ENCODE data around the gene PIEZO2. TPM values are rescaled to one million over a fixed set of nuclear protein-coding genes. Genes with fewer than 3 reads are reported as not detected.

PIEZO2 gene
- polyA plus RNA-seq, 1 donor: 19.0 TPM

GRCh38 chr18:11112286-11112685 is 37.1 kb downstream of the PIEZO2 start:
- DNase-seq: no peak

DNA sequence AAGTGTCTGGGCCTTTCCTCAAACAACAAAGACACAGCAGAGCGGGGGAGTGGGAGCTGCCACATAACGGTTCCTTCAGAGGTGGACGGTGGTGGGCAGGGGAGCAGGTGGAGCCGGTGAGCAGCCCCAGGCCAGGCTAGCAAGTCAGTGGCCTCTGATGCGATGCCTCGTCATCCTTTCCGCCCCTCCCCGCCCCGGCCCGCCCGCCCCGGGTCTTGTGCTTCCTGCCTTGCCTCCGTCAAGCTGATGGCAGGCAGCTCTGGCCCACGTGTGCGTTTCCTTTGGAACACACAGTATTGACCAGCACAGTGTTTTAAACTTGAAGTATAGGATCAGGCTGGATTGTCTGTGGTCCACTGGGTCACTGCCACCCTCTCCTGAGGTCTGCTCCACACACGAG is 38.9 kb downstream of the PIEZO2 start:
- no peak for DNase-seq

DNA sequence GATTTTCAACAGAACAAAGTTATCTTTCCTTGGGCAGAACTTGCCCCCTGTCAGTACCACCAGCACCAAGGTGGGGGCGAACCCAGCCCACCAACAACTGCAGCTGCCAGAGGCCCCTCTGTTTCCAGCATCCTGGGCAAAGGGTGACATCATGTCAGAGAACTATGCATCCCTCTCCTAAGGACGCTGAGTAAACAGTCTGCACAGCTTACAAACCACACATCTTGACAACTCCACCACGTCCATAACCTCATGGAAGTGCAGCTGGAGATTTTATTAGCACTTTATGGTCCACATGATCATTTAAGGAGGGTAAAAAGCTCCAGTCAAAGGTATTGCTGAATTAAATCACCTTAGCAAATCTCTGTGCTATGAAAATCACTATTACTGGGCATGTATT is 40.4 kb downstream of the PIEZO2 start:
- DNase-seq: no peak

GRCh38 chr18:11106894-11107293 is 42.5 kb downstream of the PIEZO2 start:
- no peak for DNase-seq

DNA sequence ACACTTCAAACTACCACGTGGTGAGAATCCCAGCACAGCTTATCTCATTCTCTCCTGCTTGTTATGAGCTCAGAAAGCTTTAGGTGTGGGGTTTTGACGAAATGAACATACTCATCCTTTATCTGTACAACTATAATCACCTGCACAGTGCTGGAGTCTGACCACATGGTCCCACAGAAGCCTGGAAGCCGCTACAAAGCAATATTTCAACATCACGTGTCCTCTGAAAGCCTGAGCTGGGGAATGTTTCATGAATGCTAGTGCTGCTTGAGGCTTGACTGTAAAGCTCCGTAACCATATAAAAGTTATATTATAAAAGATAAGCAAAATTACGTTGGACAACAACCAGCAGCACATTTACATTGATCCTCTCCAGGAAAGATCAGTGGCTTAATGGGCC is 43.9 kb downstream of the PIEZO2 start:
- DNase-seq: no peak

DNA sequence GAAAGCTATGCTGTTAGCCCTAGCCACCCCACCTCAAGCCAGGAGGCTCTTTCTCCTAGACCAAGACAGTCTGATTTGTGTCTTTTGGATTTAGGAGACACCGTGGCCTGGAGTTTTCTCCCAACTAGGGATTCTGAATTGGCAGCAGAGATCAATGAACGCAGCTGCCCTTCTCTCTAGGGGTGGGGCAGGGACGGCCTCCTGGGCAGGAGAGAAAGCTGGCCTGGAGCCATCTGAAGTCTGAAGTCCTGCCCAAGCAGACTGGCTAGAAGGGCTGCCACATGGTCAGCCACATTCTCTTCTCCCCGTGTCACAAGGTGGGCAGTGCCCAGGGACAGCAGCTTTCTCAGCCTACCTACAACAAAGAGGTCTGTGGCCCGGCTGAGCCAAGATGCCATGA is 45.1 kb downstream of the PIEZO2 start:
- DNase-seq: no peak

DNA sequence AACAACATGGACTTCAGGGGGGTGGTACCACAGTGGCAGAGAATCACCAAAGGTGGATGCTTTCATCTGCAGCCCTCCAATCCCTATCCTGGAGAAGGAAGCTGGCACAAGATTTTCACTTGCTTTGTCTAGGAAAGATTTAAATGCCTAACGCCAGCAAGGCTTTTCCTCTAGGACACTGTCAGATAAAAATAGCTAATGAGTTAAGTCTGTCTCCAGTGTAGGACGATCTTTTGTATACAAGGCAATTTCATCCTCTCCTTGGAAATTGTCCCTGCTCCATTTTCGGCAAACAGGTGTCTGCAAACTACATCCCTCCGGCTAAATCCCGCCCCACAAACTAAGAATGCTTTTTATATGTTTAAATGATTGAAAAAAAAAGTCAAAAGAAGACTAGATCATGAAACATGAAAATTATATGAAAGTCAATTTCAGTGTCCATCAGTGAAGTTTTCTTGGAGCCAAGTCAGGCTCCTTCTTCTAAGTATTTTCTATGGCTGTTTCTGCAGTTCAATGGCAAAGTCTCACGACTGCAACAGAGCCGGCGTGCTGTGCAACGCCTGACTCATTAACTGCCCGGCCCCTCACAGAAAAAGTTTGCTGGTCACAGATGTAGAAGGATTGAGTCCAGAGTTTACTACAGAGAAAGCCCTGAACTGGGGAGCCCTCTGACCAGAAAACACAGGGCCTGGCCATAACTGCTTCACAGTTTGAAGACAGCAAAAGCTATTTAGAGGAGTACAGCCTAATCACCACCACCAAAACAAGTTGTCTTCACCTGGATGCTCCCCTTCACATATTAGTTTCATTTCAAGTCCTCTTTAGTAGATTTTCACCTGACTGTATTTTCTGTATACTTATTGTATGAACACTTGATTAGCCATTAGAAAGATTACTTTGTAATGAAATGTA is 52.3 kb downstream of the PIEZO2 start:
- peak; percentile 15 for DNase-seq

DNA sequence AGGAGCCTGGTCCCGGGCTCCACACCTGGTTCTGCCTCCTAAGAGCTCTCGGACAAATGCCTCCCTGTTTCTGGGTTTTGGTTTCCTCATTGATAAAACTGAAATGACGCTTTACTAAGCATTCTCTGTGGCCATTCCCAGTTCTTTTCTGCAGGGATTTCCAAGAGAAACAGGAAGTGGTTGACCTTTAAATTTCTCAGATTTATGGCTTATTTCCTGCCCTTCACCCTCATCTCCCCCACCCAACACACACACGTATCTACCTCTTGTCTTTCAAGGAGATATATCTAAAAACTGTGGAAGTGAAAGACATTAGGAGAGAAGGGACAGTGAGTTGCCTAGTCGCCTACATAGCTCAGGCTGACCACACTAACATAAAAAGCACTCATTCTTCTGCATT is 53.0 kb downstream of the PIEZO2 start:
- no peak for DNase-seq

GRCh38 chr18:11095674-11096293 is 53.6 kb downstream of the PIEZO2 start:
- DNase-seq: no peak

- DNase-seq: no peak
Measured at GRCh38 chr18:11095211-11095610, 54.2 kb downstream of the PIEZO2 start.

GRCh38 chr18:11091746-11092145 is 57.6 kb downstream of the PIEZO2 start:
- DNase-seq: no peak

DNA sequence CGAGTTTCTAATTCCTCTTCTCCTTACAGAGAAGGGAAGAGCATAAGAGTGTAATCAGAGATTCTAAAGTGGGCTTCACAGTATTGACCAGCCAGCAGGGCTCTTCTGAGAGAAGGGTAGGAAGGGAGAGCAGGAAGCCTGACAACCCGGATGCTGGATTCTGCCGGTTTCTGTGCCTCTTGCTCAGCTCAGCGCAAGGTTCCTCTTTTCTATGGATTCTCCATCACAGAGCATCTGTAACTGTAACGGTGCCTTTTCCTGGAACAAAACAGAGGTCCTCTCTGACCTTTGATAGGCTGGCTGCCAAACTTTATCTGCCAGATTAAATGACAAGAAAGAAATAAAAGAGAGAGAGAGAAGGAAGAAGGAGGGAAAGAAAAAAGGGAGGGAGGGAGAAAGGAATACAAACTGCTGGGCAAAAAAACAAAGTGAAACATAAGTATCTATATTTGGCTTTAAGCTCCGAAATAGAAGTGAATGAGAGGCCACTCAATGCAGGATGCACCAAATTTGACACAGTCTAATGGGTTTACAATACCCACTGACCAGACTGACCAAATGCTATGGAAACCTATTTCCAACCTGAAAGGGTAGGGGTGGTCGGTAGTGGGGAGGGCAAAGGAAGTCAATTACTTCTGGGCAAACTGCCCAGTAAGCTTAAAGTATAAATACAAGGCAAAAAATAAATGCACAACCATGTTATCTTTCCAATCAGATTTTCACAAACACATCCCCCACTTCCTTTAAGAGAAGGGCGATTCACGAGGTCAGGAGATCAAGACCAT is 59.2 kb downstream of the PIEZO2 start:
- peak; percentile 30 for DNase-seq

DNA sequence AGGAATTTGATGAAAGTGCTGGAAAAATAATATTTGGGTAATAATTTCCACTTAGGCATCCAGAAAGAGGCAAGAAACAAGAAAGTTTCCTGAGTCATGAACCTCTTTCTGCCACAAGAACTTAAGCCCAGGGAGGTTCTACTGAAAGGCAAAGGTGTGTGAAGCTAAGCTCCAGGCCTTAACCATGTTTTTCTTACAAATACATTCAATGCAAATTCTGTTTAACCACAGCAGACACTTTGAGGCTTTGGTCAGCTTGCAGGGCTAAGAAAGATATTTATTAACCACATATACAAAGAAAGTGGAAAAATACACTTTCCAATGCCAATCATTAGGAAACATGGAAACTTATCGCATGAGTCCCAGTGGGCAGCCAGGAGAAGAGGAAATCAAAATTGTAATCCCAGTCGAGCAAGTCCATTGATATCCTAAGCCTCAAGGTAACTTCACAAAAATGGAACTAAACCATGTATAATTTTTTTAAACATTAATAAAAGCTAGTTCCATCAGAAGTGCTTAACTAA is 68.3 kb downstream of the PIEZO2 start:
- DNase-seq: no peak

GRCh38 chr18:11078491-11078890 is 70.9 kb downstream of the PIEZO2 start:
- DNase-seq: no peak

DNA sequence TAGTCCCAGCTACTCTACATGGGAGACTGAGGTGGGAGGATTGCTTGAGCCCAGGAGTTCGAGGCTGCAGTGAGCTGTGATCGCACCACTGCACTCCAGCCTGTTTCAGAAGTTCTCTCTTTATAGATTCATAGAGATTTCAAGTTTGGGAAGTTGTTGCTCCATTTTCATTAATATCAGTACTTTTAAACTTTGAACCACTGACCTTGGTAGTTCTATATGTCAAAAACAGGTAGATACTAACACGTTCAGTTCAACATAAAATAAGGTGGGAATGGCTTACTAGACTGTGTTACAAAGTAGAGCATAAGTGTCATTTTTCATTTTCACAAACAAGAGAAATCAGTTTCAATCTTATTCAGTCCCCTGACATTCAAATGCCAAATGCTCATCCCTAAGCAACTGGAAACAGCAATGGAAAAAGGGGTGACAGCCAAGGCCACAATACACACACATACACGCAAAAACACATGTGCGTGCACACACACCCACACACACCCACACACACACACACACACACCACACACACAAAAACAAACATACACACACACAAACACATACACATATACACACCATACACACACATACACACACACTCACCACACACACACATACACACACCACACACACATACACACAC is 71.7 kb downstream of the PIEZO2 start:
- no peak for DNase-seq

- DNase-seq: no peak
Measured at GRCh38 chr18:11074889-11075288, 74.5 kb downstream of the PIEZO2 start.

GRCh38 chr18:11073971-11074370 is 75.4 kb downstream of the PIEZO2 start:
- DNase-seq: no peak

DNA sequence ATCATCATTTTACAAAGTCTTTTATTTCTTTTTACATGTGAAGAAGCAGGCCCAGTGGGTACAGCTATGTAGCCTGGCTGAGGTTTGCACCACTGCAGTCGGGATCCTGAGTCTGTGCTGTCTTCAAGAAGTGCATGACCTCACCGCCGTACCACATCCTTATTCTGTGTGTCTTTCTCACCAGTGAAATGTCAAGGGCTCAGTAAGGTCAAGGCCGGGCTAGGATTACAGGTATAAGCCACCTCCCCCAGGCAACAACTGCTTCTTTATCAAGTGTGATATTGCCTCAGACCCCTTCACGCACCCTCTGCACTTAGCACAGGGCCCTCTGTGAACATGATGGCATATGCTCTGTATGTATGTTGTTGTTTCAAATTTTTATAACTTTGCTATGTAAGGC is 76.7 kb downstream of the PIEZO2 start:
- DNase-seq: no peak

DNA sequence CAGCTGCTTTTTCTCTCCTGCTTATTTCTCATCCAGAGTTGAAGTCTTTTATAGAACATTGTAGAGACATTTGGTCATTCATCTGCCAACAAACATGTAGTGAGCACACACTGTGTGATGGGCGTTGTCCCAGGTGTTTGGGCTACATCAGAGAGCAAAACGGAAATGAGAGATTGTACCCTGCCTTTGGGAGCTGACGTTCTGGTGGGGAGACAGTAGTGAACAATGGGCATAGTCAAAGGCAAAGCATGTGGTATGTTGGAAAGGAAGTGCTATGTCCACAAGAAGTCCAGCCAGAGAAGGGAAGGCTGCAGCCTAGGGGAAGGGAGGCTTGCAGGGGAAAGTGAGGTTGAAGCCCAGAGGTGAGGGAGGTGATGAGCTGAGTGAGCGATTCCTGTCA is 78.1 kb downstream of the PIEZO2 start:
- no peak for DNase-seq

DNA sequence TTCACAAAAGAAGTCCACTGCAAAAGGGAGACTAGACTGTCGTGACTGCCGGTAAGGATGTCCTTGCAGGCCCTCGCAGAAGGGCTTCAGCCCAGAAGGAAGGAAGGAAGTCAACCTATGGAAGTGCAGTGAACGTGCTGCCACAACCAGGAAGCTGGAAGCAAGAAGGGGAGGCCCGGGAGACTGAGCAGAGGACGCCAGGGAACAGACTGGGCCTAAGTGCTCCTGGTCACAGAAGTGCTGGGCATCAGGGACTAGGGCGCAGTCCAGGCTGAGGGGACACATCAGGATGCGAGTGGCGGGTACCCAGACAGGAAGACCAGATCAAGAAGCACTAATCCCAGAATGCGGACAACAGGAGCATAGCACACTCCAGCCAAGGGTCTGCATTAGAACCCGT is 78.8 kb downstream of the PIEZO2 start:
- DNase-seq: no peak

- no peak for DNase-seq
Measured at GRCh38 chr18:11066038-11066437, 83.3 kb downstream of the PIEZO2 start.

DNA sequence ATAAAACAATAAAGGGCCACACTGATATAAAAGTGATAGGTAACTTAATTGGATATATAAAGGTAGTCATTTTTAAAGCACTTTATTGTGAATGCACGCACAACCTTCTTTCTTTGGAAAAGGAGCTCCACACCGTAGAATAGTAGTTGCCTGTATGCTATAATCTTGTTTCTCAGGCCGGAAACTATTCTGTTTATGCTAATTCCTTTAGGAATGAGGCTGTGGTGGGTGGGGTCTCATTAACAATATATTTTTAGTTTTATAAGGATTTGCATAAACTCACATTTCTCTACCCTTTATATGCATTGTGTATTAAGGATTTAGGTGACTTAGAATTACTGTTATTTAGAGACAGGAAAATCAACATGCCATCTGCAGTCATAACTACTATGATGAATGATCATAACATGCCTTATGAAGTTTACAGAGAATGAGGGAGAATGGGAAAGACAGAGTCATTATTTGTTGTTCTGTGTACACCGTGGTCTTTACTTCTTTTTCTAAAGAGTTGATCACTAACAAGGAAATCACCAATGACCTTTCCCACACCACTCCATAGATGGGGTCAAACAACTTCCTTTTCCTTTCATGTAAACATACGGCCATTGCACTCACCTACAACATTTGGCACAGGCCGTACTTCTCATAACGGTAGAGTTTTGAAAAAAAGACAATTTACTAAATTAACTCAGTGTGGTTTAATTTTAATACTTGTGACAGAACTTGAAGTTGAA is 84.5 kb downstream of the PIEZO2 start:
- DNase-seq: no peak
